GM12892 (cell line): Measurements from ENCODE around the gene FN3K.
A peak's percentile ranks its signal among the peaks of the same experiment; 100 is the strongest.

Source experiments
- DNase-seq: peaks from one replicate; pipeline ENCODE4 v3.0.0; 2011; ENCODE audit not compliant: insufficient read length
- FAIRE-seq: peaks from 2 replicates; lab custom pipeline; 2011; peaks lifted over from hg19 to GRCh38; lab: Jason Lieb, UNC
- POLR2A ChIP-seq: IDR thresholded peaks from 2 replicates; pipeline ENCODE4 v1.6.1; 2011; ENCODE audit warnings: low read depth, low read length, control low read depth
- POLR2AphosphoS5 ChIP-seq: IDR thresholded peaks from 2 replicates; pipeline ENCODE4 v1.6.1; 2011; ENCODE audit warnings: low read depth, low read length, control low read depth
- TAF1 ChIP-seq: IDR thresholded peaks from 2 replicates; pipeline ENCODE4 v1.6.1; 2011; ENCODE audit warnings: low read depth, mild to moderate bottlenecking, control low read depth, low read length, borderline replicate concordance

The FN3K gene

DNA sequence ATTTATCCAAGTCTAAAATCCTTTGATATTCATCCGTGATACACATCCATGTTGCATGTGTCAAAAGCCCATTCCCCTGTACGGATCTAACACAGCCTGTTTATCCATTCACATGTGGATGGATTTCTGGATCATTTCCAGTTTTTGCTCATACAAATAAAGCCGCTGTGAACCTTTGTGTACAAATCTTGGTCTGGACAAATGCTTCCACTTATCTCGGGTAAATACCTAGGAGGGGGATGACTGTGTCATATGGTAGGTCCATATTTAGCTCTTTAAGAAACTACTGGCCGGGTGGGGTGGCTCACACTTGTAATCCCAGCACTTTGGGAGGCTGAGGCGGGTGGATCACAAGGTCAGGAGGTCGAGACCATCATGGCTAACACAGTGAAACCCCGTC, 10.1 kb downstream of the FN3K start:
- TF ChIP-seq TAF1, result no peak
- TF ChIP-seq POLR2AphosphoS5, result no peak
- TF ChIP-seq POLR2A, result no peak
- DNase-seq (no peak), FAIRE-seq (no peak)

DNA sequence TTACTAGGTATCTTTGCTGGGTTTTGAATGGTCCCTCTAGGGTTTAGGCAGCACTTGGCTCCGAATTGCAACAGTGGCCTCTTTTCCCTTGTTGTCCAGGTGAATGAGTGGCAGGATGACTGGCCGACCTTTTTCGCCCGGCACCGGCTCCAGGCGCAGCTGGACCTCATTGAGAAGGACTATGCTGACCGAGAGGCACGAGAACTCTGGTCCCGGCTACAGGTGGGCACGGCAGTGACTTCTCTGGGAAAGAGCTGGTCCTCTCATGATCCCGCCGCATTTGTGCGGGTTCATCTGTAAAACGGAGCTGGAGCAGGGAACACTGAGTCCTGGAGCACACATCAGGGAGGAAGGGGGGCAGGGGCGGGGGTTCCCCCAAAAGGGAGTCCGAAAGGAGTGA, 13.3 kb downstream of the FN3K start:
- FAIRE-seq, result no peak
- DNase-seq, result no peak
- no peak for TF ChIP-seq POLR2AphosphoS5
- no peak for TF ChIP-seq TAF1

DNA sequence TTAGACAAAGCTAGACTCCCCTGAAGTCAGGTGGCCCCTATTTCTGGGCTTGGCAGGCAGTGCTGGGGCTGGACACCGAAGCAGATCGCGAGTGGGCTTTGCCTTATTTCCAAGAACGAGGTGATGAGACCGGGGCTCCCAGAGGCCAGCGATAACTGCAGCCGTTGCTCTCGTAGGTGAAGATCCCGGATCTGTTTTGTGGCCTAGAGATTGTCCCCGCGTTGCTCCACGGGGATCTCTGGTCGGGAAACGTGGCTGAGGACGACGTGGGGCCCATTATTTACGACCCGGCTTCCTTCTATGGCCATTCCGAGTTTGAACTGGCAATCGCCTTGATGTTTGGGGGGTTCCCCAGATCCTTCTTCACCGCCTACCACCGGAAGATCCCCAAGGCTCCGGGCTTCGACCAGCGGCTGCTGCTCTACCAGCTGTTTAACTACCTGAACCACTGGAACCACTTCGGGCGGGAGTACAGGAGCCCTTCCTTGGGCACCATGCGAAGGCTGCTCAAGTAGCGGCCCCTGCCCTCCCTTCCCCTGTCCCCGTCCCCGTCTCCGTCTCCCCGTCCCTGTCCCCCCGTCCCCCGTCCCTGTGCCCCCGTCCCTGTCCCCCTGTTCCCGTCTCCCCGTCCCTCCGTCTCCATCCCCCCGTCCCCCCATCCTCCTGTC, 15.0 kb downstream of the FN3K start:
- DNase-seq, result no peak
- TF ChIP-seq TAF1, result no peak
- TF ChIP-seq POLR2AphosphoS5, result no peak
- no peak for TF ChIP-seq POLR2A
- no peak for FAIRE-seq

GRCh38 chr17:82751171-82751570, 15.8 kb downstream of the FN3K start:
- FAIRE-seq, result no peak
- TF ChIP-seq POLR2AphosphoS5 (no peak), POLR2A (no peak), TAF1 (no peak)

DNA sequence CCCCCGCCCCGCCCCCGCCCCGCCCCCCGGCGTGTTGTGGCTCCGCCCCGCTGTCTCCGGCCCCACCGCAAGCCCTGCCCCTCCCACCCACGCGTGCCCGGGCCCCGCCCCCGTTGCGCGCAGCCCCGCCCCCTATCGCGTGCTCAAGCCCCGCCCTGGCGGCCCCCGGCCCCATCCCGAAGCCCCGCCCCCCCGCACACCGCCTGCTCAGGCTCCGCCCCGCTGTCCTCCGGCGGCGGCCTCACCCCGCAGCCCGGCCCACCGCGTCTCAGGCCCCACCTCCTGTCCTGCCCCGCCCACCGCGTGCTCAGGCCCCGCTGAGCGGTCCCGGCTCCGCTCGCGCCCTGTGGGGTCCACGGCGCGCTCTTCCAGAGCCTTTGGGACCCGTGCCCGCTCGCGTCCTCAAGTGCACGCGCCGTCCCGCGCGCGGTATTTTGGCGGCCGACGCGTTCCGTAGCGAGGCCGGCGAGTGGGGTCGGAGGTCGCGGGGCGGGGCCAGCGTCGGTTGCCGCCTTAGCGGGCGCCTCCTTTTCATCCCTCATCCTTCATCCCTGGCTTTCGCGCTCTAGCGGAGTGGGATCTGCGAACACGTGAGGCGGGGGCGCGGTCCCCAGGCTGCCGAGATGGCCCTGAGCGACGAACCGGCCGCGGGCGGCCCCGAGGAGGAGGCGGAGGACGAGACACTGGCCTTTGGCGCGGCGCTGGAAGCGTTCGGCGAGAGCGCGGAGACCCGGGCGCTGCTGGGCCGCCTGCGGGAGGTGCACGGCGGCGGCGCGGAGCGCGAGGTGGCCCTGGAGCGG, 16.4 kb downstream of the FN3K start, which contains the start of gene TBCD:
Gene TBCD (plus strand): TSS at position 495 of the 800 bp plus-strand sequence. CDS start 129 bp downstream, at position 624.
- TF ChIP-seq POLR2A (peak; percentile 37; the same call in 1 of the 2 replicates), TAF1 (no peak), POLR2AphosphoS5 (no peak)
- DNase-seq, result peak; percentile 95
- peak; percentile 83 for FAIRE-seq

More at GRCh38 chr17:82751171-82751570, 15.8 kb downstream of the FN3K start:
- DNase-seq, result no peak

DNA sequence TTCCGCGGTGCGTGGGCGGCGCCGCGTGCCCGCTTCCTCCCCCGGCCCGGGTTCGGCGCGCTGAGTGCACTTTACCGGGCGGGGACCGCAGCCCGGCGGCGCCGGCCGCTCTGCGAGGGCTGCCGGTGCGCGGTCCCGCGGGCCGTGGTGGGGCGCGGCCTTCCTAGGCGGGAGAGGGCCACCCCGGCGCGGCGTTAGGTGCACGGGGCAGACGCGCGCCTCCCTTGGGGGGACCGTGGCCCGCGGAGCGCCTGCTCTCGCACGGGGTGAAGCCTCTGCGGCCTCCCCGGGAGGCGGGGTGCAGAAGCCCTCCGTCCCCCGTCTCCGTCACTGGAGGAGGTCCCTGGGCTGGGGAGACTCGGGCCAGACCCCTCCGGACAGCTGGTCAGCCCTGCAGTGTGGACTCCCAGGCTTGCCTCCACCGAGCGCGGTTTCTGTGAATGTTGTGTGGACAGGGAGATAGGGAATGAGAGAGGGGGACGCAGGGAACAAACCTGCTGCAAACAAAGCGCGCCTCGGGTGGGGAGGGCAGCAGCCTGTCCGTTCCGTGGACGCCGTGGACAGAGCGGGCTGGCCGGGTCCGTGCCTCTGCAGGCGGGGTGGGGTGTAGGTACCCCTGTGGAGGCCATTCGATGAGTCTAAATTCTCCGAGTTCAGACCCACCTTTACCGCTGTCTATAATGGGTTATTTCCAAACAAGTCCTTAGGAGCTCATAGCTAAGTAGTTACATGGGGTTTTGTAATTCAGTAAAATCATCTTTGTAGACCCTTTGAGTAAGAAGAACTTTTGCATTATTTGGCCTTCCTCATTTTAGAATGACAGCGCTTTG, 17.2 kb downstream of the FN3K start:
- DNase-seq (peak; percentile 59), FAIRE-seq (no peak)
- TF ChIP-seq POLR2A (no peak), POLR2AphosphoS5 (no peak), TAF1 (no peak)

- FAIRE-seq, result no peak
- DNase-seq, result no peak
- TF ChIP-seq TAF1, result no peak
- no peak for TF ChIP-seq POLR2A
- no peak for TF ChIP-seq POLR2AphosphoS5
Observed at GRCh38 chr17:82753201-82753464, 17.7 kb downstream of the FN3K start.

DNA sequence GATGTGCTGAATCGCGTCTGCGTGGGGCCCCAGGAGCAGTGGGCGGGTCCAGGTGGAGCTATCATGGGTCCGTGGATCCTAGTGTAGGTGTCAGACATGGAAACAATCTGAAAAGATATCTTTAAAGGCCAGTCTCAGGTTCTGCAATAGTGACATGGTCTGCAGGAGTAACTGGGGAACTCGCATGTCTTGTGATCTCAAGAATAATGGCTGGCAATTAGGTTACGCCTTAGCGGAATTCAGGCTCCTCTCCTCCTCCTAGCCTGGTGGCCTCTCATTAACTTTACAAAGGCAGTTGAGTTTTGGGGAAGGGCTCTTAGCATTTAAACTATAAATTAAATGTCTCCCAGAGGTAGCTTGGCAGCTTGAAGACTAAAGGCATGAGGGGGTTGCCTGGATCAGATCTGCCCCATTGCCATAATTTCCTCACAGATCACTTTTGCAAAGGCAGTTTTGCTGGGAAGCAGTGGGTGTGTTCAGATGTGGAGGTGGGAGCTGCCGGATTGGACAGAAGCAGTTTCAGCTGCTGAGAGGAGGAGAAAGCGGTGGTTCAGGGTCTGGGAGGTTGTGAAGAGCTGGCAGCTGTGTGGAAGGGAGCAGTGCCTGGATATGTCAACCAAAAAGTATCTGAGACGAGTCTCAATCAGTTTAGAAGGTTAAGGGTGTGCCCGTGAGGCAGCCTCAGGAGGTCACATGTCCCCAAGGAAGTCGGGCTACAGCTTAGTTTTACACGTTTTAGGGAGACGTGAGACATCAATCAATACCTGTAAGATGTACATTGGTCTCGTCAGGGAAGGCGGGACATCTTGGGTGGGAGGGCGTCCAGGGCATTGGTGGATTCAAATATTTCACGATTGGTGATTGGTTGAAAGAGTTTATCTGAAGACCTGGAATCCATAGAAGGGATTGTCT, 19.1 kb downstream of the FN3K start:
- DNase-seq (no peak), FAIRE-seq (no peak)
- TF ChIP-seq POLR2AphosphoS5, result no peak
- TF ChIP-seq POLR2A, result no peak
- TF ChIP-seq TAF1, result no peak

- FAIRE-seq, result no peak
- TF ChIP-seq POLR2AphosphoS5, result no peak
- no peak for TF ChIP-seq TAF1
- TF ChIP-seq POLR2A, result no peak
Observed at GRCh38 chr17:82756166-82756565, 20.8 kb downstream of the FN3K start.

DNA sequence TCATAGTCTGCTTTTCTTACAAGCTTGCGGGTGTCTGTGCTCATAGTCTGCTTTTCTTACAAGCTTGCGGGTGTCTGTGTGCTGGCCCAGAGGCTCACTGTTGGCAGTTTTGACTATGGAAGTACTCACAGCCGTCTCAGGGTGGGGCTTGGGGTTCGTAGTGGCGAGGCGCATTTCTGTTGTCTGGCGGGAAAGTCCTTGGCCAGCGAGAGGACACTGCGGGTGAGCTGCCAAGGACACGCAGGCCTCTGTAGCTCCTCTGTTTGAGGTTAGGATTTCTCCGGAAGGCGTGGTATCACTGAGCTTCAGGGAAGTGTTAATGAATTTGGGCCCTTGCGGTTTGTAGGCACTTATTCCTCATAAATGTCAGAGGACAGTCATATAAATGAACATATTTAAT, 30.0 kb downstream of the FN3K start:
- DNase-seq, result no peak
- TF ChIP-seq POLR2A, result no peak
- no peak for TF ChIP-seq TAF1
- FAIRE-seq, result no peak

More at GRCh38 chr17:82756166-82756565, 20.8 kb downstream of the FN3K start:
- DNase-seq, result no peak

- TF ChIP-seq POLR2AphosphoS5 (no peak), POLR2A (no peak), TAF1 (no peak)
- DNase-seq (no peak), FAIRE-seq (no peak)
Observed at GRCh38 chr17:82767041-82767754, 31.8 kb downstream of the FN3K start.
